Activated T-cell treated with anti-CD3 and anti-CD28 coated beads, Interleukin-2, amount 50 U/mL, for 4 hours (primary cell): ENCODE results near the gene CH25H. TPM values are rescaled to one million over a fixed set of nuclear protein-coding genes. Genes with fewer than 3 reads are reported as not detected.

Source experiments
- ATAC-seq, 2 donors: fragments of 200-7000 bp; cut with Tn5 transposase; one replicate each; pipeline ENCODE4 v1.10.0; 2021
- DNase-seq: peaks from one replicate; pipeline ENCODE4 v3.0.0-alpha.2; 2020
- H3K27me3 Mint-ChIP-seq: one replicate; pipeline ENCODE4 v1.8.0; 2021; ENCODE audit warnings: low read depth, mixed read lengths
- H3K36me3 Mint-ChIP-seq: one replicate; pipeline ENCODE4 v1.8.0; 2022; ENCODE audit warnings: mixed read lengths; ENCODE audit not compliant: insufficient read depth
- H3K4me1 Mint-ChIP-seq: one replicate; pipeline ENCODE4 v1.8.0; 2021; ENCODE audit warnings: low read depth, mixed read lengths
- H3K4me3 Mint-ChIP-seq: one replicate; pipeline ENCODE4 v1.8.0; 2021; ENCODE audit warnings: mild to moderate bottlenecking, moderate library complexity, mixed read lengths
- H3K9me3 Mint-ChIP-seq: one replicate; pipeline ENCODE4 v1.8.0; 2021; ENCODE audit warnings: mixed read lengths
- total RNA-seq, 3 donors: library from RNA; stranded (reverse); gene quantifications; one replicate each; pipeline ENCODE4 v1.2.1, GENCODE V29; 2021

Gene CH25H
- total RNA-seq, 3 donors from 2014 or later = 0.11 to 0.61 TPM; not detected in 1

GRCh38 chr10:89217057-89217990 lies 10.2 kb upstream of the CH25H start:
- no peaks in the 10 kb centered on the region for H3K9me3 Mint-ChIP-seq
- DNase-seq (peak; percentile 62), ATAC-seq (peak; percentile 48 to 58)
- peaks cover 6% of the 10 kb centered on the region for H3K36me3 Mint-ChIP-seq
- H3K27me3 Mint-ChIP-seq = no peaks in the 10 kb centered on the region
- no peak overlapping the region for H3K4me3 Mint-ChIP-seq
- peaks cover 9% of the 10 kb centered on the region for H3K4me1 Mint-ChIP-seq

- DNase-seq (no peak), ATAC-seq (no peak)
- H3K36me3 Mint-ChIP-seq = peaks cover 1% of the 10 kb centered on the region
- H3K9me3 Mint-ChIP-seq = no peaks in the 10 kb centered on the region
- no peak overlapping the region for H3K4me3 Mint-ChIP-seq
- no peaks in the 10 kb centered on the region for H3K27me3 Mint-ChIP-seq
- peaks cover 9% of the 10 kb centered on the region for H3K4me1 Mint-ChIP-seq
These were observed 8.9 kb upstream of the CH25H start for GRCh38 chr10:89216056-89216455.

GRCh38 chr10:89215511-89215910 lies 8.4 kb upstream of the CH25H start:
- H3K4me1 Mint-ChIP-seq = peaks cover 9% of the 10 kb centered on the region
- ATAC-seq = no peak
- DNase-seq = no peak
- H3K9me3 Mint-ChIP-seq = no peaks in the 10 kb centered on the region
- peaks cover 2% of the 10 kb centered on the region for H3K27me3 Mint-ChIP-seq
- peaks cover 1% of the 10 kb centered on the region for H3K36me3 Mint-ChIP-seq
- no peak overlapping the region for H3K4me3 Mint-ChIP-seq

- no peaks in the 10 kb centered on the region for H3K9me3 Mint-ChIP-seq
- H3K4me1 Mint-ChIP-seq = peaks cover 9% of the 10 kb centered on the region
- DNase-seq (no peak), ATAC-seq (no peak)
- peaks cover 1% of the 10 kb centered on the region for H3K36me3 Mint-ChIP-seq
- H3K27me3 Mint-ChIP-seq = peaks cover 8% of the 10 kb centered on the region
- H3K4me3 Mint-ChIP-seq = no peak overlapping the region
These were observed 7.5 kb upstream of the CH25H start for GRCh38 chr10:89214566-89215165.

- Mint-ChIP-seq H3K36me3 (peaks cover 1% of the 10 kb centered on the region), H3K27me3 (peaks cover 18% of the 10 kb centered on the region), H3K4me3 (no peak overlapping the region), H3K4me1 (peaks cover 9% of the 10 kb centered on the region), H3K9me3 (no peaks in the 10 kb centered on the region)
- ATAC-seq = no peak
- DNase-seq = no peak
These were observed 6.2 kb upstream of the CH25H start for GRCh38 chr10:89213191-89213808.

- H3K4me3 Mint-ChIP-seq = no peak overlapping the region
- ATAC-seq (no peak), DNase-seq (no peak)
- H3K9me3 Mint-ChIP-seq = no peaks in the 10 kb centered on the region
- H3K27me3 Mint-ChIP-seq = peaks cover 29% of the 10 kb centered on the region
- peaks cover 1% of the 10 kb centered on the region for H3K36me3 Mint-ChIP-seq
- peaks cover 12% of the 10 kb centered on the region for H3K4me1 Mint-ChIP-seq
These were observed 3.8 kb upstream of the CH25H start for GRCh38 chr10:89210794-89211425.

GRCh38 chr10:89209718-89210117 lies 2.6 kb upstream of the CH25H start:
- ATAC-seq = no peak
- peaks cover 1% of the 10 kb centered on the region for H3K36me3 Mint-ChIP-seq

GRCh38 chr10:89207801-89208551 lies 859 bp upstream of the CH25H start:
- peaks cover 35% of the 10 kb centered on the region for H3K27me3 Mint-ChIP-seq
- peaks cover 11% of the 10 kb centered on the region for H3K4me1 Mint-ChIP-seq
- H3K4me3 Mint-ChIP-seq = peak overlapping the region; percentile 80
- no peak for DNase-seq
- peak; percentile 27 to 41 for ATAC-seq
- no peaks in the 10 kb centered on the region for H3K9me3 Mint-ChIP-seq
- no peaks in the 10 kb centered on the region for H3K36me3 Mint-ChIP-seq

More at GRCh38 chr10:89209718-89210117, 2.6 kb upstream of the CH25H start:
- H3K4me3 Mint-ChIP-seq = no peak overlapping the region
- peaks cover 35% of the 10 kb centered on the region for H3K27me3 Mint-ChIP-seq
- peaks cover 12% of the 10 kb centered on the region for H3K4me1 Mint-ChIP-seq
- no peak for DNase-seq
- no peaks in the 10 kb centered on the region for H3K9me3 Mint-ChIP-seq

- H3K4me3 Mint-ChIP-seq = peak overlapping the region; percentile 80
- H3K9me3 Mint-ChIP-seq = no peaks in the 10 kb centered on the region
- no peaks in the 10 kb centered on the region for H3K36me3 Mint-ChIP-seq
- peaks cover 11% of the 10 kb centered on the region for H3K4me1 Mint-ChIP-seq
- DNase-seq = no peak
- ATAC-seq = peak; percentile 55 to 62
- peaks cover 35% of the 10 kb centered on the region for H3K27me3 Mint-ChIP-seq
These were observed 526 bp downstream of the CH25H start for GRCh38 chr10:89206402-89207180.

- Mint-ChIP-seq H3K4me1 (peaks cover 14% of the 10 kb centered on the region), H3K36me3 (no peaks in the 10 kb centered on the region), H3K4me3 (no peak overlapping the region), H3K27me3 (peaks cover 31% of the 10 kb centered on the region), H3K9me3 (no peaks in the 10 kb centered on the region)
- ATAC-seq = no peak
- DNase-seq = no peak
These were observed 2.4 kb downstream of the CH25H start for GRCh38 chr10:89204621-89205185.

GRCh38 chr10:89203237-89203636 lies 3.9 kb downstream of the CH25H start:
- DNase-seq = no peak
- Mint-ChIP-seq H3K27me3 (peaks cover 20% of the 10 kb centered on the region), H3K9me3 (no peaks in the 10 kb centered on the region), H3K4me1 (peaks cover 14% of the 10 kb centered on the region), H3K36me3 (no peaks in the 10 kb centered on the region), H3K4me3 (no peak overlapping the region)
- ATAC-seq = no peak

GRCh38 chr10:89202033-89202425 lies 5.1 kb downstream of the CH25H start:
- ATAC-seq (no peak), DNase-seq (no peak)
- H3K9me3 Mint-ChIP-seq = no peaks in the 10 kb centered on the region
- H3K4me1 Mint-ChIP-seq = peaks cover 14% of the 10 kb centered on the region
- H3K27me3 Mint-ChIP-seq = peaks cover 18% of the 10 kb centered on the region
- H3K36me3 Mint-ChIP-seq = no peaks in the 10 kb centered on the region
- H3K4me3 Mint-ChIP-seq = no peak overlapping the region
